ENCODE results near the gene GPR61. TPM values are rescaled to one million over a fixed set of nuclear protein-coding genes. Genes with fewer than 3 reads are reported as not detected.

GPR61 gene
- total and polyA plus RNA-seq, 7 donors = 0.10 to 1.4 (median 0.18) TPM; not detected in 4

- ATAC-seq = peak; percentile 64 to 76 (median 70)
- intact Hi-C loops (cut with DNase I) = loop anchor here (5.0 kb wide), 4 partner anchors 71 to 436 kb away; partner anchors contain the start of genes AHCYL1 (in 2 of the 2), AMPD2 (in 2 of the 2) and GNAT2 (in 2 of the 2)
These were observed 6.8 kb downstream of the GPR61 start for GRCh38 chr1:109546311-109547109.

GRCh38 chr1:109547463-109548320 lies 8.0 kb downstream of the GPR61 start:
- no peaks in the 10 kb centered on the region for H3K27me3 ChIP-seq (ENCODE audit: insufficient read depth in 3 of 3, low read length in 2 of 3)
- no peaks in the 10 kb centered on the region for H3K36me3 ChIP-seq (ENCODE audit: insufficient read depth in 1 of 2, low read depth in 1 of 2)
- intact Hi-C loops (cut with DNase I) = loop anchor here (5.0 kb wide), 4 partner anchors 70 to 435 kb away; partner anchors contain the start of genes AHCYL1 (in 2 of the 2), AMPD2 (in 2 of the 2) and GNAT2 (in 2 of the 2)
- DNase-seq (peak; percentile 33 to 65), ATAC-seq (peak; percentile 30 to 57 (median 46))
- no peaks in the 10 kb centered on the region for H3K9me3 ChIP-seq
- 11 to 12% (median 11%) methylated on average over 22 of the region's 22 CpGs for WGBS, 3 donors
- H3K4me3 ChIP-seq = peak overlapping the region; percentile 90
- H3K4me1 ChIP-seq = peaks cover 22% of the 10 kb centered on the region
- TF ChIP-seq CTCF (IDR thresholded peaks at IDR 0.05) = no peak
- peak overlapping the region; percentile 95 for H3K27ac ChIP-seq

More at GRCh38 chr1:109546311-109547109, 6.8 kb downstream of the GPR61 start:
- H3K36me3 ChIP-seq (ENCODE audit: insufficient read depth in 1 of 2, low read depth in 1 of 2) = no peaks in the 10 kb centered on the region
- peak; percentile 89 for TF ChIP-seq CTCF (IDR thresholded peaks at IDR 0.05)
- peak overlapping the region; percentile 95 for H3K27ac ChIP-seq
- whole genome bisulfite sequencing, 3 donors = 32 to 40% (median 34%) methylated on average over 5 of the region's 5 CpGs
- peak overlapping the region; percentile 90 for H3K4me3 ChIP-seq
- peak; percentile 85 to 91 for DNase-seq
- H3K9me3 ChIP-seq = no peaks in the 10 kb centered on the region
- peaks cover 20% of the 10 kb centered on the region for H3K4me1 ChIP-seq
- no peaks in the 10 kb centered on the region for H3K27me3 ChIP-seq (ENCODE audit: insufficient read depth in 3 of 3, low read length in 2 of 3)

GRCh38 chr1:109548321-109549267 lies 8.9 kb downstream of the GPR61 start, which contains the start of gene GNAI3:
GNAI3 (plus strand) TSS chr1:109548615; CDS start chr1:109548721, 106 bp downstream.
- peak; percentile 97 to 98 (median 98) for ATAC-seq
- Histone ChIP-seq H3K27me3 (ENCODE audit: insufficient read depth in 3 of 3, low read length in 2 of 3) (no peaks in the 10 kb centered on the region), H3K27ac (peak within 1 kb of the TSS; percentile 95), H3K36me3 (ENCODE audit: insufficient read depth in 1 of 2, low read depth in 1 of 2) (no peaks in the 10 kb centered on the region), H3K9me3 (no peaks in the 10 kb centered on the region), H3K4me3 (peak within 1 kb of the TSS; percentile 90), H3K4me1 (peaks cover 30% of the 10 kb centered on the region)
- whole genome bisulfite sequencing, 3 donors = 0 to 1% (median 0%) methylated on average over 68 of the region's 68 CpGs
- no peak for TF ChIP-seq CTCF (IDR thresholded peaks at IDR 0.05)
- DNase-seq = peak; percentile 96 to 98
- intact Hi-C loops (cut with DNase I) = loop anchor here (5.0 kb wide), 4 partner anchors 69 to 434 kb away; partner anchors contain the start of genes AHCYL1 (in 2 of the 2), AMPD2 (in 2 of the 2) and GNAT2 (in 2 of the 2)

GRCh38 chr1:109556563-109556962 lies 16.9 kb downstream of the GPR61 start:
- DNase-seq = no peak
- intact Hi-C loops (cut with DNase I) = no loop called here
- no peaks in the 10 kb centered on the region for H3K27me3 ChIP-seq (ENCODE audit: insufficient read depth in 3 of 3, low read length in 2 of 3)
- H3K27ac ChIP-seq = no peak overlapping the region
- WGBS, 3 donors = 90 to 96% (median 96%) methylated on average over 2 of the region's 2 CpGs
- peaks cover 42% of the 10 kb centered on the region for H3K4me1 ChIP-seq
- no peaks in the 10 kb centered on the region for H3K36me3 ChIP-seq (ENCODE audit: insufficient read depth in 1 of 2, low read depth in 1 of 2)
- no peaks in the 10 kb centered on the region for H3K9me3 ChIP-seq
- H3K4me3 ChIP-seq = no peak overlapping the region
- no peak for TF ChIP-seq CTCF (IDR thresholded peaks at IDR 0.05)
- no peak for ATAC-seq
